ENCODE measurements around the gene RBM33.

DNA sequence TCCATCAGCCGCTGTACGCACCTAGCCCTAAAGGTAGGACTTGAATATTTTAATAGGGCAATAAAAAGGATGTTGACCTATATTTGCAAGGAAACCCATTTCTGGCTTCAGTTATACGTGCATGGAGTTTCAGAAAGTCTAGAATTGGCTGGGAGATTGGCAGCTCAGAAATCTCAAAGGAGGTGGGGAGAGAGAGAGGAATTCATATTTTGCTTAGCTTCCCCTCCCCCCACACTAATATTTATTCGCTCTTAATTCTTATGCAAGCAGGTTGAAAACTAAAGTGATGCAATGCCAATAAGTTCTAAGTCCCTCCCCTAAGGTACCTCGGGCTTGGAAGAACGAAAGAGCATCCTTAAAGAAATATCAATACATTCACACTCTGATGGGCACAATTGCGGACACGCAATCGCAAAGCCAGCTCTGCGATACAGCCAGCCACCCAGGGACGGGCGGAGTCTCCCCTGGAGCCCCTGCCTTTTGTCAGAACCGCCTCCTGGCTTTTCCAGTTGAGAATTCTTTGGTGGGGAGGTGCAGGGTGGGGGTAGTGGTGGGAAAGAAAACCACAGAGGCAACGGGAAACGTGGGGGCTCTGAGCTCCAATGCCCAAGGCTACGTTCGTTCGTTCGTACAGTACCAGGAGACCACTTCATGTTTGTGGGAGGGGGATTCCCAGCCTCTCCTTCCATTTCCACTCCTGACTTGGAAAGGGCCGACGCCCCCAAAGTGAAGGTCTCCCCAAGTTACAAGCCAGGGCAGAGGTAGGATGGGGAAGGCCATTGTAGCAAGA lies 166.5 kb downstream of the RBM33 start:
- TF ChIP-seq, protein P1, sequence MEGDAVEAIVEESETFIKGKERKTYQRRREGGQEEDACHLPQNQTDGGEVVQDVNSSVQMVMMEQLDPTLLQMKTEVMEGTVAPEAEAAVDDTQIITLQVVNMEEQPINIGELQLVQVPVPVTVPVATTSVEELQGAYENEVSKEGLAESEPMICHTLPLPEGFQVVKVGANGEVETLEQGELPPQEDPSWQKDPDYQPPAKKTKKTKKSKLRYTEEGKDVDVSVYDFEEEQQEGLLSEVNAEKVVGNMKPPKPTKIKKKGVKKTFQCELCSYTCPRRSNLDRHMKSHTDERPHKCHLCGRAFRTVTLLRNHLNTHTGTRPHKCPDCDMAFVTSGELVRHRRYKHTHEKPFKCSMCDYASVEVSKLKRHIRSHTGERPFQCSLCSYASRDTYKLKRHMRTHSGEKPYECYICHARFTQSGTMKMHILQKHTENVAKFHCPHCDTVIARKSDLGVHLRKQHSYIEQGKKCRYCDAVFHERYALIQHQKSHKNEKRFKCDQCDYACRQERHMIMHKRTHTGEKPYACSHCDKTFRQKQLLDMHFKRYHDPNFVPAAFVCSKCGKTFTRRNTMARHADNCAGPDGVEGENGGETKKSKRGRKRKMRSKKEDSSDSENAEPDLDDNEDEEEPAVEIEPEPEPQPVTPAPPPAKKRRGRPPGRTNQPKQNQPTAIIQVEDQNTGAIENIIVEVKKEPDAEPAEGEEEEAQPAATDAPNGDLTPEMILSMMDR (conservative IDR thresholded peaks at IDR 0.05): no peak
- no peak for TF ChIP-seq ZFX (IDR thresholded peaks at IDR 0.05)

All from C4-2B (cell line).